IMR-90 (cell line): Measurements from ENCODE around the gene MS4A12. TPM values are rescaled to one million over a fixed set of nuclear protein-coding genes. Genes with fewer than 3 reads are reported as not detected.

Source experiments
- ATAC-seq: fragments of 200-7000 bp; cut with Tn5 transposase; 2 replicates; pipeline ENCODE4 v1.9.1; 2020; ENCODE audit warnings: low read depth, mild to moderate bottlenecking, moderate library complexity
- BruUV-seq: library from RNA; stranded (reverse); fragments of 400-500 nt; replicated peaks from 2 replicates; lab custom pipeline; 2021; lab: Mats Ljungman, UMichigan
- CTCF ChIA-PET: fragments of 300-600 bp; formaldehyde crosslinking; extraction: SDS; loops from one replicate; lab custom pipeline; 2021; ENCODE audit warnings: antibody characterized with exemption; lab: Yijun Ruan, JAX
- POLR2A ChIA-PET: fragments of 300-600 bp; sonication (Branson Sonifier 250); formaldehyde crosslinking; loops from one replicate; lab custom pipeline; 2022; ENCODE audit warnings: antibody characterized with exemption; ENCODE audit not compliant: unreplicated experiment; lab: Charles Lee
- DNase-seq: peaks from one replicate; pipeline ENCODE4 v3.0.0; 2013
- H2AFZ ChIP-seq: replicated peaks from 2 replicates; pipeline ENCODE3; 2013; ENCODE audit warnings: low read length, mild to moderate bottlenecking; ENCODE audit not compliant: poor library complexity
- H2AK5ac ChIP-seq: 2 replicates; pipeline ENCODE4 v1.6.1; 2013; ENCODE audit warnings: low read depth, low read length, inconsistent platforms
- H2AK9ac ChIP-seq: replicated peaks from 2 replicates; pipeline ENCODE3; 2013; ENCODE audit warnings: mild to moderate bottlenecking, low read depth, low read length, moderate library complexity; ENCODE audit not compliant: poor library complexity
- H2BK120ac ChIP-seq: 2 replicates; pipeline ENCODE4 v1.6.1; 2013; ENCODE audit warnings: low read depth, low read length, inconsistent platforms
- H2BK15ac ChIP-seq: 3 replicates; pipeline ENCODE4 v1.6.1; 2013; ENCODE audit warnings: low read depth, low read length, inconsistent platforms
- H2BK20ac ChIP-seq: 2 replicates; pipeline ENCODE4 v1.6.1; 2013; ENCODE audit warnings: low read depth, mild to moderate bottlenecking, inconsistent platforms, low read length, moderate library complexity
- H2BK5ac ChIP-seq: 2 replicates; pipeline ENCODE4 v1.6.1; 2013; ENCODE audit warnings: mild to moderate bottlenecking, low read depth, low read length, inconsistent platforms; ENCODE audit not compliant: poor library complexity, severe bottlenecking
- H3K14ac ChIP-seq: replicated peaks from 2 replicates; pipeline ENCODE4 v1.6.1; 2013; ENCODE audit warnings: low read depth, low read length, inconsistent platforms
- H3K18ac ChIP-seq: 2 replicates; pipeline ENCODE4 v1.6.1; 2013; ENCODE audit warnings: low read depth, low read length, control low read depth
- H3K23ac ChIP-seq: 2 replicates; pipeline ENCODE4 v1.6.1; 2013; ENCODE audit warnings: low read depth, low read length, inconsistent platforms
- H3K27ac ChIP-seq: 2 replicates; pipeline ENCODE4 v1.5.1; 2013; ENCODE audit warnings: mild to moderate bottlenecking, control low read depth, low read length; ENCODE audit not compliant: insufficient read depth
- H3K27me3 ChIP-seq: 2 replicates; pipeline ENCODE4 v1.6.1; 2013; ENCODE audit warnings: low read length; ENCODE audit not compliant: control insufficient read depth, insufficient read depth
- H3K36me3 ChIP-seq: 2 replicates; pipeline ENCODE4 v1.6.1; 2013; ENCODE audit warnings: low read length, mixed read lengths; ENCODE audit not compliant: control insufficient read depth, insufficient read depth
- H3K4ac ChIP-seq: 2 replicates; pipeline ENCODE4 v1.6.1; 2013; ENCODE audit warnings: low read depth, low read length, inconsistent platforms
- H3K4me1 ChIP-seq: 2 replicates; pipeline ENCODE4 v1.6.1; 2013; ENCODE audit warnings: low read length, mixed read lengths; ENCODE audit not compliant: control insufficient read depth, insufficient read depth
- H3K4me2 ChIP-seq: 2 replicates; pipeline ENCODE4 v1.6.1; 2013; ENCODE audit warnings: low read depth, mild to moderate bottlenecking, control low read depth, low read length, moderate library complexity
- H3K4me3 ChIP-seq: 2 replicates; pipeline ENCODE4 v1.5.1; 2013; ENCODE audit warnings: low read depth, mild to moderate bottlenecking, control low read depth, low read length, moderate library complexity; ENCODE audit not compliant: insufficient read depth
- H3K56ac ChIP-seq: 2 replicates; pipeline ENCODE4 v1.6.1; 2013; ENCODE audit warnings: low read length, inconsistent platforms; ENCODE audit not compliant: insufficient read depth; ENCODE audit errors: extremely low read depth
- H3K79me1 ChIP-seq, 2 experiments: 2 replicates each; pipeline ENCODE4 v1.6.1; 2013; ENCODE audit warnings: low read length in 2 of 2, inconsistent platforms in 1 of 2, low read depth in 1 of 2
- H3K9ac ChIP-seq: 2 replicates; pipeline ENCODE4 v1.6.1; 2013; ENCODE audit warnings: low read depth, low read length, control low read depth
- H3K9me1 ChIP-seq: 2 replicates; pipeline ENCODE4 v1.6.1; 2013; ENCODE audit warnings: low read length, inconsistent platforms; ENCODE audit not compliant: insufficient read depth
- H3K9me3 ChIP-seq: 2 replicates; pipeline ENCODE4 v1.6.1; 2013; ENCODE audit warnings: low read length; ENCODE audit not compliant: control insufficient read depth, insufficient read depth
- H4K20me1 ChIP-seq: 2 replicates; pipeline ENCODE4 v1.6.1; 2013; ENCODE audit warnings: low read length, inconsistent platforms; ENCODE audit not compliant: insufficient read depth
- H4K5ac ChIP-seq: 2 replicates; pipeline ENCODE4 v1.6.1; 2013; ENCODE audit warnings: mild to moderate bottlenecking, low read depth, low read length, control low read depth
- H4K8ac ChIP-seq, 2 experiments: 2 replicates each; pipeline ENCODE4 v1.6.1; 2013; ENCODE audit warnings: low read depth in 2 of 2, low read length in 2 of 2, control low read depth in 1 of 2, inconsistent platforms in 1 of 2
- H4K91ac ChIP-seq: 2 replicates; pipeline ENCODE4 v1.6.1; 2013; ENCODE audit warnings: low read depth, low read length, inconsistent platforms; ENCODE audit not compliant: insufficient read depth
- BHLHE40 ChIP-seq: fragments of 150-350 bp; IDR thresholded peaks from 2 replicates; pipeline ENCODE4 v1.6.1; 2016; ENCODE audit warnings: mild to moderate bottlenecking, low read depth, low read length
- CEBPB ChIP-seq: IDR thresholded peaks from 2 replicates; pipeline ENCODE4 v1.6.1; 2012; ENCODE audit warnings: low read depth, low read length, improper control_type of control experiment
- CHD1 ChIP-seq: IDR thresholded peaks from 2 replicates; pipeline ENCODE4 v1.6.1; 2012; ENCODE audit warnings: low read depth, low read length, improper control_type of control experiment
- ELK1 ChIP-seq: fragments of 150-350 bp; IDR thresholded peaks from 2 replicates; pipeline ENCODE4 v1.6.1; 2016; ENCODE audit warnings: low read depth, mild to moderate bottlenecking, low read length, moderate library complexity, borderline replicate concordance
- FOS ChIP-seq: fragments of 150-350 bp; IDR thresholded peaks from 2 replicates; pipeline ENCODE4 v1.6.1; 2016; ENCODE audit warnings: low read depth, low read length
- MAFK ChIP-seq: IDR thresholded peaks from 2 replicates; pipeline ENCODE4 v1.6.1; 2012; ENCODE audit warnings: low read depth, low read length, improper control_type of control experiment
- MAZ ChIP-seq: IDR thresholded peaks from 2 replicates; pipeline ENCODE4 v1.6.1; 2012; ENCODE audit warnings: low read depth, mild to moderate bottlenecking, low read length, improper control_type of control experiment, moderate library complexity, borderline replicate concordance
- NFE2L2 ChIP-seq: fragments of 150-350 bp; IDR thresholded peaks from 2 replicates; pipeline ENCODE4 v1.6.1; 2016; ENCODE audit warnings: low read depth, mild to moderate bottlenecking, low read length
- RAD21 ChIP-seq: IDR thresholded peaks from 2 replicates; pipeline ENCODE4 v1.6.1; 2012; ENCODE audit warnings: low read length, improper control_type of control experiment
- SMC3 ChIP-seq: fragments of 150-350 bp; IDR thresholded peaks from 2 replicates; pipeline ENCODE4 v1.6.1; 2016; ENCODE audit warnings: low read depth, mild to moderate bottlenecking, antibody characterized with exemption, low read length, moderate library complexity
- WGBS, 2 experiments: methylation state at CpG; one replicate each; pipeline versions ENCODE4 v1.1.5 to v1.1.7; 2013; ENCODE audit warnings: missing lambda C conversion rate in 2 of 2; ENCODE audit not compliant: insufficient read length in 1 of 2; ENCODE audit errors: extremely low coverage in 2 of 2; 5-methylcytosine and 5-hydroxymethylcytosine counted together
- dilution Hi-C: fragments of 300-500 bp; cut with HindIII; formaldehyde crosslinking; loops from one replicate; pipeline ENCODE4 v1.14.3; 2018; ENCODE audit warnings: low sequenced_read_pairs; ENCODE audit not compliant: unreplicated experiment
- in situ Hi-C: fragments of 300-500 bp; cut with MboI; formaldehyde crosslinking; loops from 3 replicates; pipeline ENCODE4 v1.14.3; 2019; ENCODE audit warnings: low sequenced_read_pairs, inconsistent platforms, mixed read lengths
- intact Hi-C: fragments of 100-400 bp; cut with micrococcal nuclease; formaldehyde crosslinking; loops from 2 replicates; pipeline ENCODE4 v1.10.0; 2022
- polyA plus RNA-seq, 3 experiments: library from polyadenylated mRNA; depleted of rRNA; stranded (reverse); fragments of >200 nt; gene quantifications; 2 replicates each; pipeline ENCODE4 v1.2.3, GENCODE V29; 2012; ENCODE audit warnings: low replicate concordance in 1 of 3
- total RNA-seq: library from RNA; depleted of rRNA; stranded (reverse); fragments of >200 nt; gene quantifications from 2 replicates; pipeline ENCODE4 v1.2.3, GENCODE V29; 2012
- TF ChIP-seq, protein P1 (sequence below): conservative IDR thresholded peaks from 2 replicates; pipeline ENCODE4 v1.5.1; 2012; ENCODE audit warnings: mild to moderate bottlenecking, low read depth, low read length, improper control_type of control experiment
- TF ChIP-seq, protein P2 (sequence below): fragments of 150-350 bp; IDR thresholded peaks from 2 replicates; pipeline ENCODE4 v1.6.1; 2017; ENCODE audit warnings: mild to moderate bottlenecking, antibody characterized with exemption, low read length, low read depth

The MS4A12 gene
- total and polyA plus RNA-seq, 2 of the 4 experiments (the other 2 are of a cell fraction): not detected

DNA sequence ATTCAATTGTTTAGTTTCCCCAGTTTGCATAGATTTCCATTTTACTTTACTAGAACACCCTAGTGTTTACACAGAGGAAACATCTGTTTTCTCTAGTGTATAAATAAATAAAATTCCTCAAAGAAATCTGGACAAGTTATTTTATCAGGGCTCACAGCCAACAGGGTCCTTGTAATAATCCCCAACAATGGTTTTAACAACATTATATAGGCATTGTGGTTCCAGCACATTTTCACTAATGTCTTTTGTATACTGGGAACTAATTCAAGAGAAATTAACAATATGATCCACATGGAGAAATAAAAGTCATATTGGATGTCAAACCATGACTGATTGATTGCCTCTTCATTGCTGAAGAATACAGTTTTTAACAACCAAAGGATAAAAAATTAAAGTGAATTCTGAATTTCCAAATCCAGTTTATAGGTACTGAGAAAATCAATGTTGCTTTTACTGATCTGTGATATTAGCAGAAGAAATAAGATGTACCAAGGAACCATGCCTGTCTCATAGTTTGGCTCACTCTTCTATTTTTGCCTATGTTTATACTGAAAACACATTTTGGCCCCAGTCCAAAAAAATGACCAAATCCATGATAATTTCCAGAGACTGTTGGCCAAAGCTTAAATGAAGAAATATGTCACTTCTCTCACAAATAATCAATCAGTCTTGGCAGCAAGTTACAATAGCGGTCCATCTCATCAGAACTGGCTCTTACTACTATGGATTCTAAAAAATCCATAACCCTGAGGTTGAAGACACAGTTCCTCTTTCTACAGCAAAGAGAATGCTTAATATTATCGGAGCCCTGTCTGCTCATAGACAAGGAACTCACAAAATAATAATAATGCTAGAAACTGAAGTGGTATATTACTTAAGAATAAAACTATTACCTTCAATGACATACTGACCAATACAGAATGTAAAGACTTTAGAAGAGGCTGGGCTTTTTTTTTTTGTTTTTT lies 21.2 kb downstream of the MS4A12 start:
- no peaks in the 10 kb centered on the region for H3K36me3 ChIP-seq
- H3K27ac ChIP-seq: no peak overlapping the region
- H2BK15ac ChIP-seq: no peak overlapping the region
- no peak overlapping the region for H2BK120ac ChIP-seq
- CTCF ChIA-PET: no interaction called here
- POLR2A ChIA-PET: no interaction called here
- H3K27me3 ChIP-seq: no peaks in the 10 kb centered on the region
- no peak overlapping the region for H4K8ac ChIP-seq
- H3K14ac ChIP-seq: no peak overlapping the region
- dilution Hi-C loops (no loop called here), intact Hi-C loops (no loop called here), in situ Hi-C loops (no loop called here)
- no peak overlapping the region for H3K9ac ChIP-seq
- H3K4ac ChIP-seq: no peak overlapping the region
- H4K5ac ChIP-seq: no peak overlapping the region
- no peak overlapping the region for H3K56ac ChIP-seq
- DNase-seq (no peak), ATAC-seq (no peak)
- H3K18ac ChIP-seq: no peak overlapping the region
- no peaks in the 10 kb centered on the region for H3K9me1 ChIP-seq
- no peak for TF ChIP-seq MAZ
- TF ChIP-seq, protein P1, sequence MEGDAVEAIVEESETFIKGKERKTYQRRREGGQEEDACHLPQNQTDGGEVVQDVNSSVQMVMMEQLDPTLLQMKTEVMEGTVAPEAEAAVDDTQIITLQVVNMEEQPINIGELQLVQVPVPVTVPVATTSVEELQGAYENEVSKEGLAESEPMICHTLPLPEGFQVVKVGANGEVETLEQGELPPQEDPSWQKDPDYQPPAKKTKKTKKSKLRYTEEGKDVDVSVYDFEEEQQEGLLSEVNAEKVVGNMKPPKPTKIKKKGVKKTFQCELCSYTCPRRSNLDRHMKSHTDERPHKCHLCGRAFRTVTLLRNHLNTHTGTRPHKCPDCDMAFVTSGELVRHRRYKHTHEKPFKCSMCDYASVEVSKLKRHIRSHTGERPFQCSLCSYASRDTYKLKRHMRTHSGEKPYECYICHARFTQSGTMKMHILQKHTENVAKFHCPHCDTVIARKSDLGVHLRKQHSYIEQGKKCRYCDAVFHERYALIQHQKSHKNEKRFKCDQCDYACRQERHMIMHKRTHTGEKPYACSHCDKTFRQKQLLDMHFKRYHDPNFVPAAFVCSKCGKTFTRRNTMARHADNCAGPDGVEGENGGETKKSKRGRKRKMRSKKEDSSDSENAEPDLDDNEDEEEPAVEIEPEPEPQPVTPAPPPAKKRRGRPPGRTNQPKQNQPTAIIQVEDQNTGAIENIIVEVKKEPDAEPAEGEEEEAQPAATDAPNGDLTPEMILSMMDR: no peak
- no peak for TF ChIP-seq SMC3
- no peak for TF ChIP-seq CEBPB
- TF ChIP-seq, protein P2, sequence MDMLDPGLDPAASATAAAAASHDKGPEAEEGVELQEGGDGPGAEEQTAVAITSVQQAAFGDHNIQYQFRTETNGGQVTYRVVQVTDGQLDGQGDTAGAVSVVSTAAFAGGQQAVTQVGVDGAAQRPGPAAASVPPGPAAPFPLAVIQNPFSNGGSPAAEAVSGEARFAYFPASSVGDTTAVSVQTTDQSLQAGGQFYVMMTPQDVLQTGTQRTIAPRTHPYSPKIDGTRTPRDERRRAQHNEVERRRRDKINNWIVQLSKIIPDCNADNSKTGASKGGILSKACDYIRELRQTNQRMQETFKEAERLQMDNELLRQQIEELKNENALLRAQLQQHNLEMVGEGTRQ: no peak
- no peak for TF ChIP-seq ELK1
- no peak for TF ChIP-seq MAFK
- no peak for TF ChIP-seq BHLHE40
- TF ChIP-seq CHD1: no peak
- no peak for TF ChIP-seq FOS
- no peak for TF ChIP-seq RAD21
- no peak for TF ChIP-seq NFE2L2
- no peaks in the 10 kb centered on the region for H3K4me1 ChIP-seq
- H2BK20ac ChIP-seq: no peak overlapping the region
- H2AK9ac ChIP-seq: no peak overlapping the region
- no peaks in the 10 kb centered on the region for H3K79me1 ChIP-seq
- H2AFZ ChIP-seq: no peak overlapping the region
- no peak overlapping the region for H2AK5ac ChIP-seq
- H4K91ac ChIP-seq: no peak overlapping the region
- no peak overlapping the region for H3K4me3 ChIP-seq
- WGBS, 2 experiments: no CpG with 5 or more reads among the region's 2 CpGs
- H2BK5ac ChIP-seq: no peak overlapping the region
- H3K23ac ChIP-seq: no peak overlapping the region
- no peaks in the 10 kb centered on the region for H4K20me1 ChIP-seq
- peaks cover 3% of the 10 kb centered on the region; the same call in 1 of the 2 replicates for H3K9me3 ChIP-seq
- no peak overlapping the region for H3K4me2 ChIP-seq
- no TSS peak for BruUV-seq
